NCI-H2107 treated with DMSO at 0.1 percent for 48 hours (cell line): ENCODE results near the gene ADCY2.

Experiments used
- DNase-seq: peaks from one replicate; lab custom pipeline; 2025; ENCODE audit not compliant: unreplicated experiment; lab: John Stamatoyannopoulos, UW

The ADCY2 gene

DNA sequence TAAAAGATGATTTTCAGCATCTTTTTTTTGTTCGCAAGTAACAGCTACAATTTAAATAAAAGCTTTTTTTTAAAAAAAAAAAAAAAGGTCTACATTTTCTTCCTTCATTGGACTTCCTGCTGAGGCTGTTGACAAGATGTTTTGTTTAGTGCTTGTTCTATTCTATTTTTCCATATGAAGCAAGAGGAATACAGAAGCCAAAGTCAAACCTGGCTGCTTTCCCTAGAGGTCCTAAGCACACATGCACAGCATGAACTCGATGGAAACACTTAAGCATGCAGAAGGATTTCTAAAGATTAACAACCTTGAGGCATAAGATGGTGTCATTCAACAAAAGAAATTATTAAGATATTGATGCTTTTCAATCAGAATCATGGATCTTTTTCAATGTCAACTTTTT lies 105.1 kb downstream of the ADCY2 start:
- peak; percentile 8 for DNase-seq

- peak; percentile 14 for DNase-seq
Observed at GRCh38 chr5:7503564-7503963, 107.6 kb downstream of the ADCY2 start.

GRCh38 chr5:7515284-7515914 lies 119.5 kb downstream of the ADCY2 start:
- no peak for DNase-seq

GRCh38 chr5:7516253-7516652 lies 120.3 kb downstream of the ADCY2 start:
- no peak for DNase-seq

DNA sequence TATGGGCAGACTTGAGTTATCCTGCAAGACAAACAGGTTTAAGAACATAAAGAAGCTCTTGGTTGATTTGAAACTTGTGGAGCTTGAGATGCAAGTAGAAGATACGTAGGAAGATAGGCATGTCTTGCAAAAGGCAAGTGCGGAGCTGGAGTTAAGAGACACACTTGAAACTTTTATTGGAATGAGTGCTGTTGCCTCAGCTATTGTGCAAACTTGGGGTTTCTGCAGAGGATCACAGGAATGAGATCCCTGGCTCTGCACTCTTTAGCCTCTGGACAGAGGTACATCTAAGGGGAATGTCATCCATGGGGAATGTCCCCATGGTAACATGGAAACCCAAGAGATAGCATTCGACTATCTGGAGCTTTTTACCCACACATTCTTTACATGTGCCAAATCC lies 121.1 kb downstream of the ADCY2 start:
- DNase-seq = no peak

GRCh38 chr5:7518947-7519560 lies 123.1 kb downstream of the ADCY2 start:
- DNase-seq = peak; percentile 92

DNA sequence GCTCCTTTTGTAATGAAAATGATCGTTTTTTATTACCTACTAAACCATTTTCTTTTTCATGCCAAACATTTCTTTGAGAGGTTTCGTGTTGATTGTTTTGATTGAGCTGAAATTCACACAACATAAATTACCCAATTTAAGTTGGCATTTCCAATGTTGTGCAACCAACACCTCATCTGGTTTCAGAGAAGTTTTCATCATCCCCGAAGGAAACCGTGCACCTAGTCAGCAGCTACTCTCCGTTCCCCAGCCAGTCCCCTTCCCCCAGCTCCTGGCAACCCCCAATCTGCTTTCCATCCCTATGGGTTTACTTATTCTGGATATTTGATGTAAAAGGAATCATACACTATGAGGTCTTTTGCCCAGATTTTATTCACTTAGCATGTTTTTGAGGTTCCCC lies 123.6 kb downstream of the ADCY2 start:
- no peak for DNase-seq

GRCh38 chr5:7529880-7530279 lies 133.9 kb downstream of the ADCY2 start:
- DNase-seq = no peak

DNA sequence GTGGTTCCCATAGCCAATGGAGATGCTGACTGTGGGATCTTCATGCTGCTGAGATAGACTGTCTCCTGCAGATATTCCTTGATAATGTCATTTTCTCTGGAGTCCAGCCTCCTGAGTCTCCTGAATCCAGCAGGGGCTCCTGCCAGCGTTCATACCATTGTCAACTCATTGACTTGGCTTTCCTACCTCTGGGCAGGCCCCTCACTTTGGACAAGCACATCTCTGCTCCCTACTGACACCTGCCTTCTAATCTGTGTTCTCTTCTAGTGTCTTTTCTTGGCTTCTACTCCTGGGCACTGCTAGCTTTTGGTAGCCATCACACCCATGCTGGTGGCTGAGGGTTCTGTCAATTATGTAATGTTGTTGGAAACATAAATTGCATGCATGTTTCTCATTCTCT lies 138.0 kb downstream of the ADCY2 start:
- no peak for DNase-seq

- no peak for DNase-seq
Observed at GRCh38 chr5:7534505-7534904, 138.6 kb downstream of the ADCY2 start.

- DNase-seq = no peak
Observed at GRCh38 chr5:7537573-7537972, 141.6 kb downstream of the ADCY2 start.

DNA sequence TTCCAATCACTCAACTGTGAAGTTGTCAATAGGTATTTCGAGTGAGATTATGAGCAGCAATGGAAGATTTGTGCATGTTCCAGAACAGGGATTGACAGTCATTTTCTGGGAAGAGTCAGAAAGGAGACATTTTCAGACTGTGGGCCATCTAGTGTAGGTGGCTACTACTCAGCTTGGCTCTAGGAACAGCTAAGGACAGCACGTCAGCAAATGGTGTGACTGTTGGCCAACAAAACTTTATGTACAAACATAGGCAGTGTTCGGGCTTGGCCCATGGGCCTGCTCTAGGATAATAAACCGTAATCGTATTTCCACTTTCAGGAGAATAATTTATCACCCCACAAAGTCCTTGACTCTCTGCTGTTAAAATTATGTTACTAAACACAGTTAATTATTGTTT lies 143.6 kb downstream of the ADCY2 start:
- no peak for DNase-seq

DNA sequence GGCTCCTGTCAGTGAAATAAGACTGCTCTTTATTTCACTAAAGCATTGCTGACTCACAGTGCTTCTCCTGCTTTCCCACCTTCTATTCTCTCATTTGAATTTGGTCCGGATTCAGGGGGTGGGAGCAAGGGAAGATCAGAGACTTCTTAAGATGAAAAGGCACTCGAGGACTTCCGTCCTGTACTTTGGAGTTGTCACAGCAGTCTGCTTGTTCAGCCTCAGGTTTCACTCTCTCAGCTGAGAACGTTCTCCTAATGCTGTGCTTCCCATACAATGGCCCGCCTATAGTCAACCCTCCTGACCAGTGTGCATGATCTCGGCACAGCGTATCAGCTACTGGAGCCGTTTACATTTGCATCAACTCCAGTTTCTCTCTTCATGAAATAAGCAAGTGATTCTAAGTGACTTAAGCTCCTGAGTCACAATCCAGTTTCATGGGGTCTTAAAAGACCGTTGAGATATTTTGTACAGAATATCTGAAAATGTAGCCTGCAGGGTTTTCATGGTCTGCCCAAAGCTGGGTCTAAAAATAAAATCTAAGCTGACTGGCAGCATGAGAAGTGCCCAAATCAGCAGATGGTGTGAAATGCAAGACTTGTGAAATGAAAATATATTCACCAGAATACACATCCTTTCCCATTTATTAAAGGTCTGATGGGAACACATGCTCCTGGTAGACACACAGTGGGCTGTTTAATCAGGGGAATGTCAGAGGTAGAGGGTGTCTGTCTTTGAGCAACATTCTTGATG lies 145.0 kb downstream of the ADCY2 start:
- DNase-seq = peak; percentile 68

GRCh38 chr5:7541898-7542297 lies 146.0 kb downstream of the ADCY2 start:
- no peak for DNase-seq

DNA sequence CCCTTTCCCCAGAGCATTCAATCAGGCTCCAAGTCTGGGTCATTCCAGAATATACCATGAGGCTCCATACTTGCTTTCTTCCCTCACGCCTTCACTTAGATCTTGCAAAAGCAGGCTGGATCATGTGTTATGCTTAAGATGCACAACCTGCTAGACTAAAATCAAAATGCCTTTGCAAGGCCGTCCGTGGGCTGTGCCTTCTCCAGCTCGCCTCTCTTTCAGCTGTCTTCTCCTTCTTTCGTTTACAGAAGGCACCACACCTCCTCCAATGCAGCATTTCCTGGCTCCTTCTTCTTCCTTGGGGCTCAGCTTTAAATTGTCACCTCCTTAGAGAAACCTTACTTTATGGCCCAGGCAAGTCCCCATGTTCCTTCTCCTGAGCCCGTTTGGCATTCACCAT lies 150.6 kb downstream of the ADCY2 start:
- no peak for DNase-seq

DNA sequence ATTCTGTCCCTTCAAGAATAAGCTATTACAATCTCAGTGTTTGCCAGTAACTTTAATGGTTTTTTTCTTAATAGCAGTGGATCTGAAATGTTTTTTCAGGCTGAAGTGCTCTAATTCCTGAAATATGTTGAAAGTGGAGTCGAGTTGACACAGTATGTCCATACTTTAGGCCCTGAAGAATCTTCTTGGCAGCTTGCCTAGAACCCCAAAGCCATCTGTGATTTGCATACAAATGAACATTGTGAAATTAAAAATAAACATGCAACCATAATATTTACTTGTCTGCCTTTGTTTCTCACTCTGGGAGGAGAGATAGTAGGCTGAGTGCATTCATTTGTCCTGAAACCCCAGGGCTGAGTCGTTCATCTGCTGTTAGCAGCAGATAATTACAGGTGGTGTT lies 152.7 kb downstream of the ADCY2 start:
- DNase-seq = peak; percentile 53

GRCh38 chr5:7565559-7565958 lies 169.6 kb downstream of the ADCY2 start:
- DNase-seq = no peak

GRCh38 chr5:7576023-7576715 lies 180.2 kb downstream of the ADCY2 start:
- no peak for DNase-seq

GRCh38 chr5:7577381-7577780 lies 181.4 kb downstream of the ADCY2 start:
- DNase-seq = no peak

DNA sequence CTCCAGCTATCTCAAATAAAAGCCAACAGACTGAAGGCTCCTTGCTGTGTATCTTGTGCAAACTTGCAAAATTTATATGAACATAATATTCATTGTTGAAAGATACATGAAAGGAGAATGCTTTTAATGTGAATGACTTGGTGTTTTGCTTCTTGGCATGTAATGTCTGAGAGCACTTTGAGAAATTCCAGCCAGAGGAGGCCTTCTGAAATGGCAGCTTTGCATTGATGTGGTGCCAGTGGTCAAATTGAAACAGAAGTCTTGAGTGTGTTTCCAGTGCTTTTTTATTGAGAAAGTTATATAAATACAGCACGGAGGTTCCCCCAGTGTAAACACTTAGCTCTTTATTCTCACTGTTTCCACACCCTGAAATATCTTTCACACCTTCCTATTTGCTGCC lies 182.1 kb downstream of the ADCY2 start:
- DNase-seq = no peak

- DNase-seq = no peak
Observed at GRCh38 chr5:7584749-7585148, 188.8 kb downstream of the ADCY2 start.

DNA sequence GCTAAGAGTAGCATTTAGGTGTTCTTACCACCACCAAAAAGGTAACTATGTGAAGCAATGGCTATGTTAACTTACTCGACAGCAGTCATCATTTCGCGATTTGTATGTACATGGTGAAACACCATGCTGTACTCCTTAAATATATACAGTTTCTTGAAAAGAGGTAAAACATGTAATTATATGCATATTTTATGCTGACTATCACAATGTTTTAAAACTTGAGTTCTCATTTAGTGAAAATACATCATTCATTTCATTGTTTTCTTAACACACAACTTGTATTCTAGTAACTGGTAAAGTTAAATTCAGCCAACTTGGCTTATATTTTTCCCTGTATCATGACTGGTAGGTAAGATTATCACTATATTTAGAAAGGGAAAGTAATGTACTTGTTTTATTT lies 189.9 kb downstream of the ADCY2 start:
- no peak for DNase-seq
